GM12891 (cell line): ENCODE measurements around the gene NDUFA13.

Experiments
- DNase-seq: peaks from one replicate; pipeline ENCODE4 v3.0.0; 2011; ENCODE audit warnings: low spot score; ENCODE audit not compliant: insufficient read length
- FAIRE-seq: peaks from 2 replicates; lab custom pipeline; 2011; peaks lifted over from hg19 to GRCh38; lab: Jason Lieb, UNC
- PAX5 ChIP-seq: IDR thresholded peaks from 2 replicates; pipeline ENCODE4 v1.6.1; 2011; ENCODE audit warnings: low read length, moderate library complexity, mild to moderate bottlenecking; ENCODE audit not compliant: insufficient read depth, severe bottlenecking
- POLR2A ChIP-seq: IDR thresholded peaks from 2 replicates; pipeline ENCODE4 v1.6.1; 2011; ENCODE audit warnings: low read depth, low read length, control low read depth
- POLR2AphosphoS5 ChIP-seq: IDR thresholded peaks from 2 replicates; pipeline ENCODE4 v1.6.1; 2011; ENCODE audit warnings: low read depth, low read length, control low read depth
- POU2F2 ChIP-seq: IDR thresholded peaks from 2 replicates; pipeline ENCODE4 v1.6.1; 2011; ENCODE audit warnings: low read depth, mild to moderate bottlenecking, control low read depth, low read length, moderate library complexity
- SPI1 ChIP-seq: IDR thresholded peaks from 2 replicates; pipeline ENCODE4 v1.6.1; 2011; ENCODE audit warnings: low read depth, low read length, control low read depth
- TAF1 ChIP-seq: IDR thresholded peaks from 2 replicates; pipeline ENCODE4 v1.6.1; 2011; ENCODE audit warnings: low read depth, low read length, control low read depth

The NDUFA13 gene

DNA sequence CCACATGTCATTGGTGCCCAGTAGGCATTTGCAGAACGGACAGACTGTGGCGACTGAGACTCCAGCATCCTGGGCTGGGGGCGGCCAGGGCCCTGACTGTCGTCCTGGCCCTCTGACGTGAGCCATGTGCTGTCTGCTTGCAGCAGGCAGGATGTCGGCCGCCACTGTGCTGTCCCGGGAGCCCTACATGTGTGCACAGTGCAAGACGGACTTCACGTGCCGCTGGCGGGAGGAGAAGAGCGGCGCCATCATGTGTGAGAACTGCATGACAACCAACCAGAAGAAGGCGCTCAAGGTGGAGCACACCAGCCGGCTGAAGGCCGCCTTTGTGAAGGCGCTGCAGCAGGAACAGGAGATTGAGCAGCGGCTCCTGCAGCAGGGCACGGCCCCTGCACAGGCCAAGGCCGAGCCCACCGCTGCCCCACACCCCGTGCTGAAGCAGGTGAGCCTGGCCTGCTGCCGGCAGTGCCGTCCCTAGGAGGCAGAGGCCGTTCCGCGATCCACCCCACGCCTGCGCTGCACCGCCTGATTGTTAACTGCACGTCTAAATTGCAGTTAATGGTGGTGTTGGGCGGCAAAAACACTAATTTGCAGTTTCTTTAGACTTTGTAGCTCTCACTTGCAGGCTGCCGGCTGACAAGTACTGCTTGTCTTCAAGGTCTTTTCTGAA is 14.9 kb upstream of the NDUFA13 start:
- FAIRE-seq (no peak), DNase-seq (no peak)
- TF ChIP-seq POLR2A (no peak), PAX5 (no peak), POU2F2 (no peak), SPI1 (no peak), TAF1 (no peak), POLR2AphosphoS5 (no peak)

- FAIRE-seq: no peak
- TF ChIP-seq TAF1: no peak
- no peak for TF ChIP-seq PAX5
- no peak for TF ChIP-seq POU2F2
- no peak for TF ChIP-seq POLR2AphosphoS5
- no peak for TF ChIP-seq SPI1
- TF ChIP-seq POLR2A: no peak
- no peak for DNase-seq
Measured at GRCh38 chr19:19501798-19502197, 14.2 kb upstream of the NDUFA13 start.

DNA sequence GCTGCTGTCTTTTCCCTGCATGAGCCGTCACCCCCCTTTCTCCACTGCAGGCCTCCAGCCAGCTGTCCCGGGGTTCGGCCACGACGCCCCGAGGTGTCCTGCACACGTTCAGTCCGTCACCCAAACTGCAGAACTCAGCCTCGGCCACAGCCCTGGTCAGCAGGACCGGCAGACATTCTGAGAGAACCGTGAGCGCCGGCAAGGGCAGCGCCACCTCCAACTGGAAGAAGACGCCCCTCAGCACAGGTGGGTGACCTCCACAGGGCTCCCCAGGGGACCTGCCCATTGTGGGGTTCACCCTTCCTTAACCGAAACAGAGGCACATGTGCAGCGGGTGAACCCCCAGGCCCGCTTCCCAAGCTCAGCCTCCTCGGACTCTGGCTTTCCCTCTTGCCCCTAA is 13.7 kb upstream of the NDUFA13 start:
- DNase-seq (no peak), FAIRE-seq (no peak)
- TF ChIP-seq SPI1 (no peak), POU2F2 (no peak), TAF1 (no peak), POLR2A (no peak), POLR2AphosphoS5 (no peak), PAX5 (no peak)

DNA sequence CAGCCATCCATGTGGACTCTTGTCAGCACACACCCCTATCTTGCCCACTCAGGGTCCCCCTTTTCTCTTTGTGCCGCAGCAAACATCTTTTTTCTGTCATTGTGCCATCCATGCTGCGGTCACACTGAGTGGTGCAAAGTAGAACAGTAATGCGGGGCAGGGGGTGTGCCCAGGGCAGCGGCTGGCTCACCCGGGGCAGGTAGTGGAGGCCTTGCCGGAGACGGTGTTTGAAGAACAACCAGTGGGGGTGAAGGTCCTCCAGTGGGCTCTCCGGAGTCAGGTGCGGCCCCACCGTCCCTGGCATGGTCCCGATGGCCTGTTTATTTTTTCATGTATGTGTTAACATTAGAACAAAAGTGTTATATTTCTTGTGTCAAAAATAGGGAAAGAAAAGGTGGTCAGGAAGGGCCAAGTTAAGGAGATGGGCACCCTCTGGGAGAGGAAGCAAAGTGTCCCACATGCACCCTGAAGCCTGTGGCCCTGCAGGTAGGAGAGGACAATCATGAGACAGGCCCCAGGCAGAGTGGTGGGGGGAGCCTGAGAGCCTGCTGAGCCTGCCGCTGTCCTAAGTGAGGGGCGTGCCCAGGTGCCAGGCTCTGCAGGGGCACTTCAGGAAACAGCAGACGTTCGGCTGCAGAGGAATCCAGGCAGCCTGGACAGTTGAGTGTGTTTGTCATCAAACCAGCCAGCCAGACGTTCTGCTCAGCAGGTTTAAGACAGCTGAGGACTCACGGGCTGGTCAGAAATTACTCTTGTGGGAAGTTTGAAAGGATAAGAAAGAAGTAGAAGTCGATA is 13.0 kb upstream of the NDUFA13 start:
- FAIRE-seq: no peak
- no peak for DNase-seq
- TF ChIP-seq POU2F2 (no peak), TAF1 (no peak), PAX5 (no peak), POLR2A (no peak), SPI1 (no peak), POLR2AphosphoS5 (no peak)

GRCh38 chr19:19504754-19505668 is 11.0 kb upstream of the NDUFA13 start:
- no peak for FAIRE-seq
- TF ChIP-seq TAF1: no peak
- no peak for TF ChIP-seq SPI1
- no peak for TF ChIP-seq POU2F2
- no peak for TF ChIP-seq POLR2AphosphoS5
- DNase-seq: no peak

DNA sequence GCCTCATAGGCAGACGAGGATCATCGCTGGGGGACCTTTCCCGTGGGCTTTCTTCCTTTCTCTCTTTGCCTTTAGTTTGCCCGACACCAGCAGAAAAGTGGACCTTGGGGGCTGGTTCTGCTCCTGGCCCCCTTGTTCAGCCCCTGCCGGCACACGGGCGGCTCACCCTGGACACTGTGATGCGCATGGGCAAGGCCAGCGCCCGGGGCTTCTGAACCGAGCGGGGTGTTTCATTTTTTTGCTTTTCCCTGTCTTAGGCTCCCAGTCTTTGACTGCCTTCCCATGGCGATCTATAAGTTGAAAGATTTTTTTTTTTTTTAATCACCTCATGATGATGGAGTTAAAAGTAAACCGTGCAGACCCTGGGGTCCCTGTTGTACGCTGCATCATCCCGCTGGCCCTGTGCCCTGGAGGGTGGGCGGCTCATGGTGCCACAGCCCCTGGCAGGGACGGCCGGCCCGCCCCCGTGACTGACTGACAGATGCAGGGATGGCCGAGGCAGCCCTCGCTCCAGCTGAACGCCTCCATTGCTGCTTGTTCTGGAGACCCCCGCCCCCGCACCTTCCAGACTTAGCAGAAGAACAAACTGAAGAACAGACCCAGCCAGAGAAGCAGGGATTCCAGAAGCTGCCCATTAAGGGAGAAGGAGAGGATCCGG is 10.2 kb upstream of the NDUFA13 start:
- FAIRE-seq (no peak), DNase-seq (no peak)
- no peak for TF ChIP-seq POLR2AphosphoS5
- no peak for TF ChIP-seq POLR2A
- no peak for TF ChIP-seq TAF1
- no peak for TF ChIP-seq PAX5
- TF ChIP-seq SPI1: no peak
- no peak for TF ChIP-seq POU2F2

DNA sequence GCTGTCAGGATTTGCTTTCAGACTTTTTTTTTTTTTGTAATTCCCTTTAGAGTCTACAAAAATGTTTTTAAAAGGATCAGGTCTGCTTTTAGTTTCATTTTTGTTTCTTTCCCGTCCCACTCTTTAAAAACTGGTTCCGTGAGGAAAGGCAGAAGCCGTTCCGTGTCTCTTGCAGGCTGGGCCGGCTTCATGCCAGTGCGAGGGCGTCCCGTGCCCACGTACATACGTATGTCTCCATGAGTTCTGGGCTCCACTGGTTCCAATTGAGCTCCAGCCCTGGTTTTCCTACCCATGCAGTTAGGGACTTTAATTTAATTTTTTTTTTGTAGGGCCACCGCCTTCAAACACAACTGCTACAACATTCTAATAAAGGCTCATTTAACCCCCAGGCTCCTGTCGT is 9.4 kb upstream of the NDUFA13 start:
- no peak for DNase-seq
- no peak for TF ChIP-seq POU2F2
- TF ChIP-seq SPI1: no peak
- TF ChIP-seq POLR2A: no peak
- no peak for TF ChIP-seq TAF1
- no peak for TF ChIP-seq POLR2AphosphoS5
- TF ChIP-seq PAX5: no peak
- FAIRE-seq: no peak

GRCh38 chr19:19507354-19507753 is 8.7 kb upstream of the NDUFA13 start:
- TF ChIP-seq TAF1: no peak
- TF ChIP-seq PAX5: no peak
- TF ChIP-seq POLR2AphosphoS5: no peak
- no peak for TF ChIP-seq POLR2A
- no peak for TF ChIP-seq SPI1
- no peak for TF ChIP-seq POU2F2

More at GRCh38 chr19:19507354-19507753, 8.7 kb upstream of the NDUFA13 start:
- DNase-seq: no peak
- FAIRE-seq: no peak
